Smooth muscle cell (in vitro differentiated cells): Measurements from ENCODE around the gene PSMA7. TPM values are rescaled to one million over a fixed set of nuclear protein-coding genes. Genes with fewer than 3 reads are reported as not detected.
A peak's percentile ranks its signal among the peaks of the same experiment; 100 is the strongest.

ENCODE experiments used
- DNase-seq: peaks from one replicate; lab custom pipeline; 2025; ENCODE audit not compliant: unreplicated experiment; lab: John Stamatoyannopoulos, UW
- H2AFZ ChIP-seq: fragments of 200-600 bp; sonication (generic); 2 replicates; pipeline ENCODE4 v1.6.0; 2016; ENCODE audit warnings: antibody characterized with exemption, low read depth, mild to moderate bottlenecking
- H3F3A ChIP-seq: fragments of 200-600 bp; sonication (generic); 2 replicates; pipeline ENCODE4 v1.6.0; 2017; ENCODE audit warnings: antibody characterized with exemption, low read depth
- H3K27ac ChIP-seq: fragments of 200-600 bp; sonication (generic); 2 replicates; pipeline ENCODE4 v1.5.1; 2016; ENCODE audit warnings: low read depth, mild to moderate bottlenecking
- H3K27me3 ChIP-seq: fragments of 200-600 bp; sonication (generic); 2 replicates; pipeline ENCODE4 v1.6.1; 2016; ENCODE audit warnings: low read depth, mild to moderate bottlenecking
- H3K36me3 ChIP-seq: fragments of 200-600 bp; sonication (generic); 2 replicates; pipeline ENCODE4 v1.5.1; 2016; ENCODE audit warnings: low read depth
- H3K4me1 ChIP-seq: fragments of 200-600 bp; sonication (generic); 2 replicates; pipeline ENCODE4 v1.5.1; 2016; ENCODE audit warnings: low read depth
- H3K4me2 ChIP-seq: fragments of 200-600 bp; sonication (generic); 2 replicates; pipeline ENCODE4 v1.6.0; 2016; ENCODE audit warnings: mild to moderate bottlenecking
- H3K4me3 ChIP-seq: fragments of 200-600 bp; sonication (generic); 2 replicates; pipeline ENCODE4 v1.5.1; 2016; ENCODE audit warnings: mild to moderate bottlenecking
- H3K79me2 ChIP-seq: fragments of 200-600 bp; sonication (generic); 2 replicates; pipeline ENCODE4 v1.6.0; 2016; ENCODE audit warnings: low read depth, mild to moderate bottlenecking
- H3K9ac ChIP-seq: fragments of 200-600 bp; sonication (generic); 2 replicates; pipeline ENCODE4 v1.6.0; 2016; ENCODE audit warnings: low read depth
- H3K9me3 ChIP-seq: fragments of 200-600 bp; sonication (generic); replicated peaks from 2 replicates; pipeline ENCODE4 v1.5.1; 2016; ENCODE audit warnings: low read depth
- H4K20me1 ChIP-seq: fragments of 200-600 bp; sonication (generic); 2 replicates; pipeline ENCODE4 v1.6.0; 2016; ENCODE audit warnings: low read depth
- CTCF ChIP-seq: fragments of 200-600 bp; sonication (generic); IDR thresholded peaks from 2 replicates; pipeline ENCODE4 v1.5.1; 2017; ENCODE audit warnings: borderline replicate concordance, mild to moderate bottlenecking, antibody characterized with exemption; ENCODE audit not compliant: insufficient read depth, poor library complexity, severe bottlenecking
- whole genome bisulfite sequencing: methylation state at CpG from one replicate; pipeline ENCODE4 v1.1.7; 2016; ENCODE audit warnings: low lambda C conversion rate; 5-methylcytosine and 5-hydroxymethylcytosine counted together
- polyA plus RNA-seq: library from polyadenylated mRNA; unstranded; fragments of >200 nt; fragmentation: Nextera tagmentation; extraction: Ambion mirVana; gene quantifications from 2 replicates; pipeline ENCODE4 v1.2.1, GENCODE V29; 2016
- total RNA-seq: library from RNA; depleted of rRNA; stranded (reverse); fragments of >200 nt; gene quantifications from 2 replicates; pipeline ENCODE4 v1.2.3, GENCODE V29; 2014

PSMA7 gene
- total and polyA plus RNA-seq, 2 experiments from 2014 or later: 297 to 473 TPM

- Histone ChIP-seq H4K20me1 (peaks cover 16% of the 10 kb centered on the region), H3K36me3 (no peaks in the 10 kb centered on the region), H3K27ac (peak overlapping the region; percentile 86), H3K4me2 (peak overlapping the region; percentile 100), H3K79me2 (peaks cover 52% of the 10 kb centered on the region), H3K4me1 (peaks cover 11% of the 10 kb centered on the region), H3K9me3 (no peaks in the 10 kb centered on the region), H2AFZ (peak overlapping the region; percentile 67), H3K9ac (peak overlapping the region; percentile 99), H3K27me3 (no peaks in the 10 kb centered on the region), H3K4me3 (peak overlapping the region; percentile 87), H3F3A (peaks cover 12% of the 10 kb centered on the region)
- 32% methylated on average over 25 of the region's 25 CpGs for WGBS
- no peak for TF ChIP-seq CTCF
- DNase-seq: no peak
Observed at GRCh38 chr20:62183426-62184142, 40.4 kb upstream of the PSMA7 start.

- peaks cover 44% of the 10 kb centered on the region for H3K79me2 ChIP-seq
- H3F3A ChIP-seq: peaks cover 12% of the 10 kb centered on the region
- under 1% methylated on average over 87 of the region's 96 CpGs for WGBS
- H2AFZ ChIP-seq: peak within 1 kb of the TSS; percentile 71
- H4K20me1 ChIP-seq: peaks cover 8% of the 10 kb centered on the region
- peak; percentile 77 for DNase-seq
- no peaks in the 10 kb centered on the region for H3K36me3 ChIP-seq
- TF ChIP-seq CTCF: no peak
- H3K4me3 ChIP-seq: peak within 1 kb of the TSS; percentile 87
- H3K27ac ChIP-seq: peak within 1 kb of the TSS; percentile 86
- H3K9ac ChIP-seq: peak within 1 kb of the TSS; percentile 99
- H3K4me2 ChIP-seq: peak within 1 kb of the TSS; percentile 100
- H3K27me3 ChIP-seq: no peaks in the 10 kb centered on the region
- no peaks in the 10 kb centered on the region for H3K9me3 ChIP-seq
- peaks cover 11% of the 10 kb centered on the region for H3K4me1 ChIP-seq
Observed at GRCh38 chr20:62182469-62183425, 39.6 kb upstream of the PSMA7 start, which contains the start of gene MTG2. Gene MTG2, plus strand, starts transcription at chr20:62183028. Its CDS starts 10,393 bp downstream, at chr20:62193421.

DNA sequence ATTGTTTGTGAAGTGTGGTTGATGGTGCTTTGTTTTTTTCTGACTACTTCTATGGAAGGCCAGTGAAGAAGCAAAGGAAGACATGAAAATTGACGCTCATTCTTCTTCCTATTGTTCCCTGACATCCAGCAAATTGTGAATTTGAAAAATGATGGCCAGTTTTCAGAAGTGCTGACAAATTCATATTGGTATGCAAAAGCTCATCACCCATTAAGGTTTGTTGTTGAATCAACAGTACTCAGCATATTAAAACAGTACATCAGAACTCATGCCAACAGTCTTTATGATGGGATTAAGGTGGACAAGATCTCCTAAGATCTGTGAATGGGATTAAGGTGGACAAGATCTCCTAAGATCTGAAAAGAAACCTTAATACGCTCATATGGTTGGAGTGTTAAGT, 38.6 kb upstream of the PSMA7 start:
- peaks cover 12% of the 10 kb centered on the region for H3F3A ChIP-seq
- peak overlapping the region; percentile 86 for H3K27ac ChIP-seq

More for the DNA sequence above, 38.6 kb upstream of the PSMA7 start:
- Histone ChIP-seq H4K20me1 (peaks cover 3% of the 10 kb centered on the region), H3K4me1 (peaks cover 11% of the 10 kb centered on the region), H3K9me3 (no peaks in the 10 kb centered on the region), H3K79me2 (peaks cover 35% of the 10 kb centered on the region), H3K36me3 (no peaks in the 10 kb centered on the region), H3K4me3 (peak overlapping the region; percentile 87), H3K9ac (peak overlapping the region; percentile 99), H3K27me3 (no peaks in the 10 kb centered on the region), H2AFZ (no peak overlapping the region), H3K4me2 (peak overlapping the region; percentile 100)
- TF ChIP-seq CTCF: no peak
- no peak for DNase-seq
- 93% methylated on average over 2 of the region's 2 CpGs for WGBS
